NCI-H128 (cell line): Measurements from ENCODE around the gene COL1A2.

Experiments used
- DNase-seq: peaks from one replicate; lab custom pipeline; 2025; ENCODE audit not compliant: unreplicated experiment; lab: John Stamatoyannopoulos, UW

COL1A2 gene

DNA sequence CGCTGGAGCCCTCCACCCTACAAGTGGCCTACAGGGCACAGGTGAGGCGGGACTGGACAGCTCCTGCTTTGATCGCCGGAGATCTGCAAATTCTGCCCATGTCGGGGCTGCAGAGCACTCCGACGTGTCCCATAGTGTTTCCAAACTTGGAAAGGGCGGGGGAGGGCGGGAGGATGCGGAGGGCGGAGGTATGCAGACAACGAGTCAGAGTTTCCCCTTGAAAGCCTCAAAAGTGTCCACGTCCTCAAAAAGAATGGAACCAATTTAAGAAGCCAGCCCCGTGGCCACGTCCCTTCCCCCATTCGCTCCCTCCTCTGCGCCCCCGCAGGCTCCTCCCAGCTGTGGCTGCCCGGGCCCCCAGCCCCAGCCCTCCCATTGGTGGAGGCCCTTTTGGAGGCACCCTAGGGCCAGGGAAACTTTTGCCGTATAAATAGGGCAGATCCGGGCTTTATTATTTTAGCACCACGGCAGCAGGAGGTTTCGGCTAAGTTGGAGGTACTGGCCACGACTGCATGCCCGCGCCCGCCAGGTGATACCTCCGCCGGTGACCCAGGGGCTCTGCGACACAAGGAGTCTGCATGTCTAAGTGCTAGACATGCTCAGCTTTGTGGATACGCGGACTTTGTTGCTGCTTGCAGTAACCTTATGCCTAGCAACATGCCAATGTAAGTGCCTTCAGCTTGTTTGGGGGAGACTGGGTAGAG is at the start of gene COL1A2:
Gene COL1A2, plus strand, starts transcription at position 459 of the 704 bp plus-strand sequence. Its CDS starts 137 bp downstream, at position 596.
- no peak for DNase-seq

DNA sequence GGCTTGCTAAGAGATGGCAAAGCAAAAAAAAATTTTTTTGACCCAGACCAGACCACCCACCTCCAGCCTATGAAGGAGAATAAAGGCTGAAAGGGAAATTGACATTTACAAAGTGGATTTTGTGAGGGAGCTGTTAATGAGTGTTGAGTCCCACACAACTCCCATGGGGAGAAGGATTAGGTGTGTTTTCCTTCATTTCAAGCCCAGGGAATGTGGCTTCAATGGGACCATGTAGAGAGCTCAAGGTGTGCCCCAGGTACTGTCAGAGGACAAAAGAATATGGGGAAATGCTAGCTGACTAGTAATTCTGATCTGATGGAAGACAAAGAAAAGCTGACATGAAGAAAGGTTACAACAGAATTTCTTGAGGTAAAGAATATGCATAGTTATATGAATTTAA is 48.8 kb upstream of the COL1A2 start:
- DNase-seq: no peak

DNA sequence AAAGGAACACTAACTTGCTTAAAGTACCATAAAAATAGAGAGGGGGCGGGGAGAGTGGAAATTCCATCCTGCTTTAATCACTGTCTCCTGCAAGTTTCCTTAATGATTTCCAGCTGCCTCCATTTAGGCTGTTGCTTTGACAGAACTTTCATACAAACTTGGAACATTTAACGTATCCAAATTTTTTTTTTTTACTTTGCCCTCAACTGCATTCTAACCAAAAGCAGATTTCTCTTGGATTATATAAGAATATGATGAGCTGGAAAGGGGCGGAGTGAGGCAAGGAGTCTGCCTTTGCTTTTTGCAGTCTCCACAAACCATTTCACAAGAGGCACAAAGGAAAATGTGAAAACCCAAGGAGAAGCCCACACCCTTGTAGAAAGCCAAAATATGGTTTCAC is 46.6 kb upstream of the COL1A2 start:
- DNase-seq: no peak

DNA sequence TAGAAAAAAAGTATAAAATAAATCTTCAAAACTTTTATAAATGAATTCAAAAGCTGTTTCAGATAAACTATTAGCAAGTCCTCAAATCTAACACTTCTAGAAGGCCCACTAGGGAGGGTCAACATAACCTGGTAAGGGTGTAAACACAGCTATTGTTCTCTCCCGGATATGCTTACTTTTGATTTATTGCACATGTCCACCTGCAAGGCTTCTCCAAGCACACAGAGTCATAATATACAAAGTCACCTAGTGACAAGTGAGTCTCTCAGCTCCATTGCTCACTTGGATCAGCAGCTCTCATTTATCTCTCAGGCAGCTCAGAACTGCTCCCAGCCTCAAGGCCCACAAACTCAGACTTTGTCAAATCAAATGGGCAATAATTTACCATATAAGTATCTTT is 44.0 kb upstream of the COL1A2 start:
- no peak for DNase-seq

DNA sequence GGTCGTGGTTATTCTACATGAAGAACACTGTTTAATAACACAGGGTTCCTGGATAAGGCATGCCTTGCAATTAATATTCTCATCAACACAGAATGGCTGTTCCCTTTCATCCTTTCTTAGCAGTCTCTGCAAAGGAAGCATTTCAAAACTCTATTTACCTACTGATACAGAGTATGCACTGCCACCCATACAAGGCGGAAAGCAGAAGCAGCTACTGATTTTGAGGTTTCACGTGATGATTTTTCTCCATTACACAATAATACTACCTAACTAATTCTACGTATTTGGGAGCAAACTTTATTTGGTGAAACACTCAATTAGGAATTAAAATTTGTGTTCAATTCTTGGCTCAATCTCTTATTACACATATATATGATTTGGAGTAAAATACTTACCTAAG is 43.0 kb upstream of the COL1A2 start:
- no peak for DNase-seq

DNA sequence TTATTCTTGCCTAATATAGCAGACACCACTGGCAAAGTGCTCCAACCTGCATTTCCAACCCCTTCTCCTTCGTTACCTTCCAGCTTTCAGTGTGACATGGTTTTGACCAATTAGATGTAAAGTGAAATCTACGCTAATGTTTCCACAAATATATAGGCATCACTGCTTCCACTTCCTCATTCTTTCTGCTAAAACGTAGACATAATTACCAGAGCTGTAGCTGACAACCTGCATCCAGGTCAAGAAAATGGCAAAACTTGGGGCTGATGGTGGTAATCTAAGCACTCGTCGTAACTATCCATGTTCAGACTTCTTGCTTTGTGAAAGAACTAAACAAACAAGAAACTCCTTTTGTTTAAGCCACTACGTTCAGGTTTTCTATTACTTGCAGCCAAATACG is 41.8 kb upstream of the COL1A2 start:
- no peak for DNase-seq

DNA sequence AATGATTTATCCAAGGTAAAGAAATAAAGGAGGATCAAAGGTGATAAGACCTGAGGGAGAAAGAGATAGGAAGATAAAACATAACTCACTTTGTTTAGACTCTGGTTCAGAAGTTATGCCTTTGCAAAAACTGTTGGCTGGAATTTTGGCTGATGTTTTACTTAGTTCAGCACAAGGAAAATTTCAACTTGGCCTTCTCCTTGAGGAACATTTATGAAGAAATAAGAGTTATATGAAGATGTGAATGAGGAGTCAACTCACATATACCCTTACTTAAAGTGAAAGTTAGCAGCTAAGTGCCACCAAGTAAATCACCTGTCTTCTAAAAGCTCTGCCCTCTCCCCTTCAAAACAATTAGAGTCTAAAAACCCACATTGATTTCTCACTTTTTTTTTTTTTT is 39.7 kb upstream of the COL1A2 start:
- DNase-seq: no peak

DNA sequence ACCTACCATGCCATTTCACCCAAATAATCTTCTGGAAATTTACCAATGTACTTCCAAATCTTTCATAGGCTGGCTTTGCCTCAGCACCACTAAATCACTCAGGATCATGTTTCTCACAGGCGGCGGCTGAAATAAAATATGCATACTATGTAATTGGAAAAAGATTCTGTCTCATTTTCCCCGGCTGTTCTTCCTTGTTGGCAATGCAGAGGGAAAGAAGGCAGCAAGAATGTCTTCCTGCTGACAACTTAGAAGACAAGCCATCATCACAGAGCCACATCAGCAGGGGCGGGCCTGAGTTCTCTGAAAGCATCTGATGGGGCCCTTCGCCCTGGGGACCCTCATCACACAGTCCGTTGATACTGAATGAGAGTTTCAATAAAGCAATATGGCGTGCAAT is 39.2 kb upstream of the COL1A2 start:
- no peak for DNase-seq

DNA sequence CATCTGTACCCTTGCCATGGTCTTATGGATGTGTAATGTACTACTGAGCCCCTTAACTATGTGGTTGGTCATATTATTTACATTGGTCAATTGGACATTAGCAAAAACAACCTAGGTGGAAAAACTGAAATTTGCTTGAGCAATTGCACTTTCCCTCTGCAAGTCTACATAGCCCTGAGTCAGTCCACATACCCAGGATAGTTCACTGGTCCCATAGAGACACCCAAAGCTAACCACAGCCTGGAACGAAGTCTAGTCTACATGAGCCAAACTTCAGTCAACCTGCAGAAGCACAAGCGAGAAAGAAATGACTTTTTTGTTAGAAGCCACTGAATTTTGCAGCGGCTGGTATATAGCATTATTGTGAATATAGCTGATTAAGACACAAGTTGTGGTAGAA is 37.6 kb upstream of the COL1A2 start:
- DNase-seq: no peak

DNA sequence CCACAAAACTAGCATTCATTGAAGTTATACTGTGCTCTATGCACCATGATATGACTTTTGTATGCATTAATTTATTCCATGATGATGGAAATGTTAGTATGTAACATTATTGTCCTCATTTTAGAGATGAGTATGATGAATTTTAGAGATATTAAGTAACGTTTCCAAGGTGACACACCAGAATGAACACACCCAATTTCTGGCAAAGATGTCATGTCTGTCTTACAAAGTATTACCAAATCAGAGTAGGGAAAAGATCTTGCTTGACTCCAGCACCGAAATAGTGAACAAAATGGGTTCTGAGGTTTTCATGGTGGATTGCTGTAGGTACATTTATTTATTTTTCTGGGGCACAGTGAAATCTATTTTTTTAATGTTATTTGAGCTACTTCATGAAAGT is 33.8 kb upstream of the COL1A2 start:
- DNase-seq: no peak

DNA sequence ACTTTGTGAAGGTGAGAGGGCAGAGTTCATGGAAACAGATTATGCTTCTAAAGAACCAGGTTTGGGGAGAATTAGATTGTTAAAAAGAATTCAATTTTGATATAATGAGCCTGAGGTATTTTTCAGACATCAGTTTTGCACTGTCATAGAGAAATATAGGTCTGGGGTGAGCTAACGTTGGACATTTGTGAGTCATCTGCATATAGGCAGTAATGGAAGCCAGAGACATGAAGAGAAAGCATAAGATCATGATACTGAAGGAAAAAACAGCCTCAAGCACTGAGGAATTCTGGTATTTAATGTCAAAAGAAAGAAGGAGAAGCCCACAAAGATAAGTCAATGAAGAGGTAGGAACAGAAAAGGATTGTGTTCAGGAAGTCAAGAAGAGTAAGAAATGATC is 32.4 kb upstream of the COL1A2 start:
- no peak for DNase-seq

DNA sequence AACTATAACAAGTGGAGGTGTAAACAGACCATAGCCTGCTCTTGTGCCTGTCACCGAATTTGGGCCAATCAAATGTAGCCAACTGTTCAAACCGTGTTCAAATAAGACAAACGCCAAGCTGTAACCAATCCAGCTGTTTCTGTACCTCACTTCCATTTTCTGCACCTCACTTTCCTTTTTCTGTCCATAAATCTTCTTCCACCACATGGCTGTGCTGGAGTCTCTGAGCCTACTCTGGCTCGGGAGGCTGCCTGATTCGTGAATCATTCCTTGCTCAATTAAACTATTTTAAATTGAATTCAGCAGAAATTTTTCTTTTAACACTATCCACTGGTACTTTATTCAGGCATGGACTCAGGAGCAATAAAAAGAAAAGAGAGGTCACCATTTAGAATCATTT is 29.9 kb upstream of the COL1A2 start:
- no peak for DNase-seq

DNA sequence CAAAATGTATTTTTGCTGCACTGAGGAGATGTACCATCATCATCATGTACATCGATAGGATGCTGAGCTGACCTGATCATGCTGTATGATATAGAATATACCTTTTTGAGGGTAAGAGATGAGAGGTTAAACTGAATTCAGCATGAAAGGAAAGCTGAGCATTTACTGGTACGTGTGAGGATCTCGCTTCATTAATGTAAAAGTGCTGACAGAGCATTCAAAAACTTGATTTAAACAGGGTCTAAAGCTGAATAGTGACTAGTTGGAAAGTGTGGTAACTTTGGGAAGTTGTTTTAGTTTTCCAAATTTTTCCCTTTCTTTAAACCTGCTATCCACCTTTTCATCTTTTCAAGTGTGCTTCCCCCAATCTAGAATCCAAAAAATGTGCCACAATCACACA is 28.5 kb upstream of the COL1A2 start:
- DNase-seq: no peak

DNA sequence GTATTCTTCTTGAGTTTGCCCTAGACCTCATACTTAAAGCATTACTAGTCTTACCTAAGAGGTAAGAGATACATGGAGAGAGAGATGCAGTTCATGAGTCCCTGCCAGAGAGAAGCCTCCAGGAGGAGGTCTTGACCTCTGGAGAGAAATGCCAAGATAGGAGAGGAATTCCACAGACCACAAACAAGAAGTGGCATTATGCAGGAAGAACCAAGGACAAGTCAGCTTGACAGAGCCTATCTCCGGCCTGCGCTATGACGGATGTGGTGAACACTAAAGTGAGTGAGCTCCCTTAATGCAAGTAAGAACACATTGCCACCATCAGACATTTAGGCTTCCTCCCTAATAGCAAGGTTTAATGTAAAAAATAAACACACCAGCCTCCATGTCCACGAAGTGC is 27.9 kb upstream of the COL1A2 start:
- DNase-seq: no peak

DNA sequence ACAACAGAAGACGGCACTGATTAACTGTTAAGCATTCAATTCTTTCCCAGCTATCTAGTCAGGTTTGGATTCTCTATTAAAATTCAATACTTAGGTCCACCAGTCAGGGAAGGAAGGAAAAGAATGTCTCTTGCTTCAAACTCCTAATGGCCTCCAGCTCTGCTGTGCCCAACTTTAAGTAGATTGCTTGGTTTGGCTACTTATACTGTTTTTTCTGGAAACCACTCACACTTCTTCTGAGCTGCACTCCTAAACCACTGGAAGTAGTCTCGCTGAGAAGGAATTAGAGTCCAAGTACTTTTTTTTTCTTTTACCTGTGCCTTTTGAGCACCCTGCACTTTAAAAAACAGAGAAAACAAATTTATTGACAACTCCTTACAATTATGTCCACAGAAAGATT is 26.7 kb upstream of the COL1A2 start:
- DNase-seq: no peak

DNA sequence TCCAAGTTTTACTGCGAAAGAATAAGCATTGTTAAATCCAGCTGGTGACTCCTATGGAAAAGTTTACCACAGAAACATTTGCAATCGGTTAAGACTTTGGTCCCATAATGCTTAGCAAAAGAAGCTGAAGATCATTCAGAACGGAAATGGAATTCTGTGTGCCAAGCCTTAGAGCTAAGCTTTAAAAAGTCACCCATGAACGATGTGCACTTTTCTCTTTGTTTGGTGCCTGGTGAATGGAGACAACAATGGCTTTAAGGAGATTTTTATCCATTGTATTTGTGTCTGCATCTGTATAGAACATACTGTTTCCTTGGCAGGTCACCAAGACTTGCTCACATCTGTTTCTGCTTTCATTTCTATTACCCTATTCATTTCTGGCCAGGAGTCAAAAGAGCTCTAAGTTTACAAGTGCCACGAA is 26.3 kb upstream of the COL1A2 start:
- no peak for DNase-seq

DNA sequence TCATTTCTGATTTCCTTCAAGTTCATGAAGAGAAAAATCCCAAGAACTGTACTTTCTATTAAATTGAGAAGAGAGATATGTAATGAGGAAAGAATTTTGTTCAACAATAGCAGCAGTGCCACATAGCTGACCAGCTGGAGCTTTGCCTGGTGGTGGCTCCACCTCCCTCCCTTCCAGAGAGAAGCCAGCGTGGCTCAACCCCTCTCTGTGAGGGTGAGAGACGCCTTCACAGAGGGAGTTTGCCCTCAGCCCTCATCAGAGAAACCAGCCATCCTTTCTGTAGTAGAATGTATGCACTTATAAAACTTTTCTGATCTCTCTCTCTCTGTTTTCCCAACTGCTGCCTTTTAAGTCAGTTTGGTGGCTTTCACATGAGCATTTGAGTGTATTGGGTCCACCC is 20.5 kb upstream of the COL1A2 start:
- no peak for DNase-seq

DNA sequence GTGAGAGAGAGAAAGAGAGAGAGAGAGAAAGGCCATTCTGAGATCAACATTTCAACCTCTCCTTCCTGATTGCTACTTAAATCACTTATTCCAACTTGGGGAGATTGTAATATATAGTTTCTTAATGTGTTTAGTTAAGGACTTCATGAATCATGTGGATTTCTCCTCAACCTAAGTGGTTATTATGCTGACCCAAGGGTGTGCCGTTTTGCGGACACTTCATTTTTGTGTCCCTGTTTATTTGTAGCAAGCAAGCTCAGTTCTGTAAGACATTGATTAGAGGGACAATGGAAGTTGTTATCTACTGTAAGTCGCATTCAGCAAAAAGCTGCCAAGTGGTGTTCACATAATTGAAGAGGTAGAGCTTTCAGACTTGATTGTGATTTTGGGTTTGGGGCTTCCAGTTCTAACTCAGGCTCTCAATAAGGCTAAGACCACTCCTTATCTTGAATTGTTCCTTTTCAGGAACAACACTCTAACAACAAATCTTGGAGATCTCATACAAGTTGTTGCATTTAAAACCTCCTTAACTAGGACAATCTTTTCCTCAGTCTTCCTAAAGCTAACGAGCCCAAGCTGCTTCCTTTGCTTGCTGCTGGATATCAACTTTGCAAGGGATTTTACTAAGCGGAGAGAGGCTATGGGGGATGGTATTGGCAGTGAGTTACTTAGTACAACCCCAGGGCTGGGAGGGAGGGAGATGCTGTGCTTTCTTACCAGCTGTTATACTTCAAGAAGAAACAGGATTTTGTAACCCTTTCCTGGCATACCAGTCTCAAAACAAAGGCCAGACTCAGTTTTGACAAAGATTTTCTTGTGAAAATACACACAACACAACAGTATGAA is 19.8 kb upstream of the COL1A2 start:
- no peak for DNase-seq

DNA sequence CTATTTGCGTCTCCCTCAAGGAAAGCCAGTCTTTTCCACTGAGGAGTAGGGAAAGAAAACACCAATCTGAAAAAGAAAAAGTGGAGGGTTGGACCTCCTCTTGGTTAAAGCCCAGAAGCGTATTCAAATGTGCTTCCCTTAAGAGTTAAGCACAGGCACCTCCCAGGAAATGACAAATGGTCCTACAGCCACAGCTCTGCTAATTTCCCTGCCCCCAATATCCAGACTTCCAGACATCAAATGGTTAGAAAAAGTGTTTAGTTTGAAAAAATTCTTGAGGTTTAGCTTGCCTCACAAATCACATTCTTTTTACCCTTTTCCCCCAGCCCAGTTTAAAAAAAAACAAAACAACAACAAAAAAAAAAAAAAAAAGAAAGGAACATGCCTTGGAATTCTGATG is 19.0 kb upstream of the COL1A2 start:
- DNase-seq: no peak

DNA sequence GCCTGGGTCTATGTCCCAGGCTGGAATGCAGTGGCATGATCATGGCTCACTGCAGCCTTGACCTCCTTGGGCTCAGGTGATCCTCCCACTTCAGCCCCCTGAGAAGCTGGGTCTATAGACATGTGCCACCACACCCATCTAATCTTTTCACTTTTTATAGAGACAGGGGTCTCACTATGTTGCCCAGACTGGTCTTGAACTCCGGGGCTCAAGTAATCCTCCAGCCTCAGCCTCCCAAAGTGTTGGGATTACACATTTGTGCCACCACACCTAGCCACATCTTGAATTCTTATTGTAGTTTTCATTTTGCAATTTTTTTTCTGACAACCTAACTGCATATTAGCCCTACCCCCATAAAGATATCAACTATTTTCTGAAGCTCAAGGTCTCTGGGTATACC is 18.4 kb upstream of the COL1A2 start:
- DNase-seq: no peak

DNA sequence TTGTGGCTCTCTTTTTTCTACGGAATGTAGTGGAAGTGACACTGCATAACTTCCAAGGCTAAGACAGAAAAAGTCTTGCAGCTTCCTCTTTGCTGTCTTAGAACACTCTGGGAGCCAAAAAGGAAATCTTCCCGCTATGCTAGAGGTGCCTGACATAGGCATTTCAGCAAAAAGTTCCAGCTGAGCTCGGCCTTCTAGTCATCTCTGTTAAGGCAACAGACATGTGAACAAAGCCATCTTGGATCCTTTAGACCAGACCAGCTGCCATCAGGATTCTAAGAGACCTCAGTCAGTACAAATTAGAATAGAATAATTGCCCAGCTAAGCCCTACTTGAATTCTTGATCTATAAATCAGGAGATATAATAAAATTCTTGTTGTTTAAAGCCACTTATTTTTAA is 16.3 kb upstream of the COL1A2 start:
- no peak for DNase-seq

DNA sequence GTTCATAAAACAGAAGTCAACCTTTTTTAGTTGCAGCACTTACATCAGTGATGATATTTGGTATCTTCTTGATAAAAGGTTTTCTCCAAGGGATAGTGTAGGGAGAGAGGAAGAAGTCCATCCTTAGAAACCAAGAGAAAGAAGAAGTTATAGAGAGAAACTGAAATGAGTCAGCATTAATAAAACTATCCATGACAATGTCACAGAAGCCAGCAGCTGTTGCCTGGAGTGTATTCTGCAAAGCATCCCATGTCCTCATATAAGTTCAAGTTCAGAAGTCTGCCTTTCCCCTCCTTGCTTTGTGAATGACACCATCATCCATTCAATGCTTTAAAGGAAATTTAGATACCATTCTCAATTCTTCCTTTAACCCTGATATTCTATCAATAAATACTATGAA is 14.4 kb upstream of the COL1A2 start:
- no peak for DNase-seq

DNA sequence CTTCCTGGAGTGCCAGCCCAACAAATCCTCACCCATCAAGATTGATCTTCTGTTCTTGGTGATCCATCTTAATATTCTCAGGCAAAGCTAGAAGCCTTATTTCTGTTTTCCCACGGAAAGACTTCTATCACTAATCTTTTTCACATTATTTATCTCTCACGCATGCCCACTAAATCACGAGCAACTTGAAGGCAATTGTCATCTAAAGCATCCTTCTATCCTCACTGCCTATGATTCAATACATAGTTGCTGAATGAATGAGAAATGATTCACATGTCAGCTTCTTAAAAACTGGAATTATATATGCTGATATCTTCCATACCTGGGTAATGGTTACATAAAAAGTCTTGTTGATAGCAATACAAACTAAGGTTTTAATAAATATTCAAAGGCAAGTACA is 12.6 kb upstream of the COL1A2 start:
- no peak for DNase-seq
